SJSA1 (cell line): ENCODE measurements around the gene PTTG1IP2. TPM values are rescaled to one million over a fixed set of nuclear protein-coding genes. Genes with fewer than 3 reads are reported as not detected.

ENCODE experiments used
- DNase-seq, 2 experiments: peaks; one replicate each; pipeline ENCODE4 v3.0.0-alpha.2; 2015 to 2020; ENCODE audit warnings: low spot score in 2 of 2, low read depth in 1 of 2
- H3K27ac ChIP-seq: fragments of 250-450 bp; sonication (Bioruptor Pico); 2 replicates; pipeline ENCODE4 v1.5.1; 2020; ENCODE audit warnings: mild to moderate bottlenecking, moderate library complexity
- H3K27me3 ChIP-seq: fragments of 250-450 bp; sonication (Bioruptor Pico); replicated peaks from 2 replicates; pipeline ENCODE4 v1.5.1; 2020; ENCODE audit warnings: mild to moderate bottlenecking, moderate library complexity
- H3K36me3 ChIP-seq: fragments of 250-450 bp; sonication (Bioruptor Pico); 2 replicates; pipeline ENCODE4 v1.5.1; 2020; ENCODE audit warnings: mild to moderate bottlenecking
- H3K4me1 ChIP-seq: fragments of 250-450 bp; sonication (Bioruptor Pico); replicated peaks from 2 replicates; pipeline ENCODE4 v1.6.1; 2021; ENCODE audit warnings: mild to moderate bottlenecking
- H3K4me3 ChIP-seq: fragments of 250-450 bp; sonication (Bioruptor Pico); 2 replicates; pipeline ENCODE4 v1.5.1; 2020; ENCODE audit warnings: mild to moderate bottlenecking
- H3K9me3 ChIP-seq: fragments of 250-450 bp; sonication (Bioruptor Pico); replicated peaks from 2 replicates; pipeline ENCODE4 v1.5.1; 2020; ENCODE audit warnings: mild to moderate bottlenecking
- total RNA-seq: library from RNA; depleted of rRNA; stranded (reverse); fragments of >200 nt; shearing (Covaris generic); gene quantifications from 2 replicates; pipeline ENCODE4 v1.2.3, GENCODE V29; 2014; rRNA removed

PTTG1IP2 gene
- total RNA-seq, 1 experiment from 2014 or later, result not detected

DNA sequence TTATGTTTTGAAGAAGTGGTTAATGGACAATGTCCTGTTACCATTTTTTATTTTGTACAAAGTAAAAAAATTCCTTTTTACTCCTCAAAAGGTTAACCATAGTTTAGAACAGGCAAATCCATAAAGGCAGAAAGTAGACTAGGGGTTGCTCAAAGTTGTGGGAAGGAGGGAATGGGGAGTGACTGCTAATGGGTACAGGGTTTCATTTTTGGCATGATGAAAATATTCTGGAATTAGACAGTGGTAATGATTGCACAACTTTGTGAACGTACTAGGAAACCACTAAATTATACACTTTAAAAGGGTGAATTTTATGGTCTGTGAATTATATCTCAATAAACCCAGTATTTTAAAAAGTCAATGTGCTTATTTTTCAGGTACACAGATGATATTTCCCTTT, 91.3 kb downstream of the PTTG1IP2 start:
- H3K4me3 ChIP-seq, result no peak overlapping the region
- no peaks in the 10 kb centered on the region for H3K9me3 ChIP-seq
- H3K27me3 ChIP-seq, result no peaks in the 10 kb centered on the region
- no peak overlapping the region for H3K27ac ChIP-seq
- no peaks in the 10 kb centered on the region for H3K36me3 ChIP-seq
- no peak for DNase-seq
- no peaks in the 10 kb centered on the region for H3K4me1 ChIP-seq

Other genes with a start within 250 kb of the PTTG1IP2 start
- gene CFAP69, start 224.5 kb upstream of the PTTG1IP2 start, total RNA-seq, result 0.21 TPM in 1 of 2 replicates, not detected in the other
- gene FAM237B, start 148.3 kb upstream of the PTTG1IP2 start, total RNA-seq, result not detected in 2 replicates
- gene GTPBP10, start 122.9 kb upstream of the PTTG1IP2 start, total RNA-seq, result 13.2 and 15.2 TPM in 2 replicates
- gene CLDN12, start 66.2 kb upstream of the PTTG1IP2 start, total RNA-seq, result 13.8 and 36.5 TPM in 2 replicates
- gene CDK14, start 126.7 kb downstream of the PTTG1IP2 start, total RNA-seq, result 17.9 and 20.8 TPM in 2 replicates